Measurements from ENCODE around the gene ACOXL.

The ACOXL gene

DNA sequence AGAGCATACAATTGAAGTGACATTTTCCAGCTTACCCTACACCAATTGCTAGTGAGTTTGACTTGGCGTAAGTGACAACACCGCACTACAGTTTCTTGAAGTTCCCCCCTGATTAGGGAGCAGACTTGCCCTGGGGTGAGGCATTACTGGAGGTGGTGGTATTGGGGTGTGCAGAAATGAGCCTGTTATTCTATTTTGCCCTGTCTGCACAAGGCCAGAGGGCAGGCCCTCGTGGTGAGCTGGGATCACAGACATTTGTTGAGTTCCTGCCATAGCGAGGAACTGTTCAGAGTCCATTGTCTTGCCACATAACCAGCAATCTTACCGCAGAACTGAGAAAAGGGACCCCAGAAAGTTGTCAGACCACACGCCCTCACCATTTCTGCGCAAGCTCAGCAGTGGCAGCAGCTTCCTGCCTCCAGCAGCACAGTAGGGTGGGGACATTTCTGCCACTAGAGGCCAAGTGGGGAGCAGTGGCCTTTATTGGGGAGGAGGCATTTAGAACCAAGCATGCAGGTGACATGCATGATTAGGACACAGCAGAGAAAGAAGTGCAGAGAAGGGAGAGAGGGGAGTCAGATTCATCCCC, 284.8 kb downstream of the ACOXL start:
- DNase-seq (ENCODE audit: low read depth) = no peak
- TF ChIP-seq, protein P1, sequence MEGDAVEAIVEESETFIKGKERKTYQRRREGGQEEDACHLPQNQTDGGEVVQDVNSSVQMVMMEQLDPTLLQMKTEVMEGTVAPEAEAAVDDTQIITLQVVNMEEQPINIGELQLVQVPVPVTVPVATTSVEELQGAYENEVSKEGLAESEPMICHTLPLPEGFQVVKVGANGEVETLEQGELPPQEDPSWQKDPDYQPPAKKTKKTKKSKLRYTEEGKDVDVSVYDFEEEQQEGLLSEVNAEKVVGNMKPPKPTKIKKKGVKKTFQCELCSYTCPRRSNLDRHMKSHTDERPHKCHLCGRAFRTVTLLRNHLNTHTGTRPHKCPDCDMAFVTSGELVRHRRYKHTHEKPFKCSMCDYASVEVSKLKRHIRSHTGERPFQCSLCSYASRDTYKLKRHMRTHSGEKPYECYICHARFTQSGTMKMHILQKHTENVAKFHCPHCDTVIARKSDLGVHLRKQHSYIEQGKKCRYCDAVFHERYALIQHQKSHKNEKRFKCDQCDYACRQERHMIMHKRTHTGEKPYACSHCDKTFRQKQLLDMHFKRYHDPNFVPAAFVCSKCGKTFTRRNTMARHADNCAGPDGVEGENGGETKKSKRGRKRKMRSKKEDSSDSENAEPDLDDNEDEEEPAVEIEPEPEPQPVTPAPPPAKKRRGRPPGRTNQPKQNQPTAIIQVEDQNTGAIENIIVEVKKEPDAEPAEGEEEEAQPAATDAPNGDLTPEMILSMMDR (IDR thresholded peaks at IDR 0.05; ENCODE audit: insufficient read depth, low read depth, low read length, missing control alignments) = no peak

DNA sequence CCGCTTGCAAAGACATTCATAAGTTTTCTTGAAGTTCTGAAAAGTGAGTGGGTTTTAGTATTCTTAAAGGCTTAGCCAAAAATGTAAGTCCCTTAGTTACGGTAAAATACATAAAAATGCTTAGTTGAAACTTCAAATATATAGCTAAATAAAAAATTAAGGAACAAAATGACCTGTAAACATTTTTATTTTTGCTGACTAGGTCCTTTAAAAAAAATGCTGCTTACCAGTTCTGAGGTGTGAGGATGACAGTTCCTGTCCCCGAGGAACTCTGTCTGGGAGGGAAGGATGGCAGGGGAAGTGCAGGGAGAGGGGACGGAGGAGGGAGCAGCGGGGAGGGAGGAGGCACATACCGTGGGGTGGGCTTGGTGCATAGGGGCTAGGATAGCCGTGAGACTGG, 285.5 kb downstream of the ACOXL start:
- H3K4me3 ChIP-seq (ENCODE audit: low read length) = no peak overlapping the region
- DNase-seq (ENCODE audit: low read depth) = no peak
- TF ChIP-seq, protein P1 (IDR thresholded peaks at IDR 0.05; ENCODE audit: insufficient read depth, low read depth, low read length, missing control alignments) = no peak

More for the DNA sequence above, 284.8 kb downstream of the ACOXL start:
- no peak overlapping the region for H3K4me3 ChIP-seq (ENCODE audit: low read length)

DNA sequence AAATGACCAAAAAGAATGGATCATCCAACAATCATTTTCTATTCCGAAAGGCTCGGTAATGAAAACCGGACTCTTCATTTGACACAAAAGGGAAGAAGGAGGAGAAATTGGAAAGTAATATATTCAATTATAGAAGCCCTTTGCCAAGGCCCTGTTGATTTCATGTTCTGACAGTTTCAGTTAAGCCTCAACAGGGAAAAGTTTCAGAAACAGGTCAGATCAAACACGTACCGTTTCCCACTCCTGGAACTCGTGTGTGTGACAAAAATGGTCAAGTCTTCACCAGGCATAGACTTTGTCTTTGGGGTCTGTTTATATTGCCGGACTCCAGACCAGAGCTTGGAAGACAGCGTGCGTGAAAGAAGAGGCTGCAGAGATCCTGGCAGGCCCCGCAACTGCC, 287.0 kb downstream of the ACOXL start:
- H3K4me3 ChIP-seq (ENCODE audit: low read length) = no peak overlapping the region
- TF ChIP-seq, protein P1 (IDR thresholded peaks at IDR 0.05; ENCODE audit: insufficient read depth, low read depth, low read length, missing control alignments) = no peak
- no peak for DNase-seq (ENCODE audit: low read depth)

DNA sequence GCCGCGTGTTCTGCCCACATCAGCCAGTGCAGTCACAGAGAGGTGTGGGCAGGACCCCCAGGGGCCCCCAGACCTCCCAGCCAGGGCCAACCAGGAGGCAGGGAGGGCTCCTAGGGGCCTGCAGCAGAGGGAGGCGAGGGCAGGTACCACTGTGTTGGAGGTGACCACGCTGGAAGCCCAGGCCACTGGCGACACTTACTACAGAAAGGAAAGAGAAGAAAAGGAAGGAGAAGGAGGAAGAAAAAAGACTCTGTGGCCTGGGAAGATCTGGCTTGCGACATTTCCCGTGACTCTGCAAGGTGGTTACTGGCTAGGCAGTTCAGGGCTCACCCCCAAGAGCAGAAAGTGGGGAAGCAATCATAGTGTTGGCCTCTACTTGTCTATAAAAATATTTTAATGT, 290.3 kb downstream of the ACOXL start:
- TF ChIP-seq, protein P1 (IDR thresholded peaks at IDR 0.05; ENCODE audit: insufficient read depth, low read depth, low read length, missing control alignments) = no peak
- no peak overlapping the region for H3K4me3 ChIP-seq (ENCODE audit: low read length)
- DNase-seq (ENCODE audit: low read depth) = no peak

DNA sequence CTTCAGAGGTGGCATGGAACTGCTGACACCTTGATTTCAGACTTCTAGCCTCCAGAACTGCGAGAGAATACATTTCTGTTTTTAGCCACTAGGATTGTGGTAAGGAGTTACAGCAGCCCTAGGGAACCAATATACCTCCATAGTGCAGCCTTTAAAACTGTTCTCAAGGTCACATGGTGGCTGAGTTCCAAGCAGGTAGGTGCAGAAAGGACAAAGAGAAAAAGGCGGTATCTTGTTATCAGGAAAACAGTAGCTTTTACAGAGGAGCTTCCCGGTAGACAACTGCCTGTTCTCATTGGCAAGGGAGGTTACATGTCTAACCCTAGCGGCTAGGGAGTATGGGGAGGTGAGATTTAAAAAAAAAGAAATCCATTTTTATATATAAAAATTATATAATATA, 292.1 kb downstream of the ACOXL start:
- TF ChIP-seq, protein P1 (IDR thresholded peaks at IDR 0.05; ENCODE audit: insufficient read depth, low read depth, low read length, missing control alignments) = no peak

DNA sequence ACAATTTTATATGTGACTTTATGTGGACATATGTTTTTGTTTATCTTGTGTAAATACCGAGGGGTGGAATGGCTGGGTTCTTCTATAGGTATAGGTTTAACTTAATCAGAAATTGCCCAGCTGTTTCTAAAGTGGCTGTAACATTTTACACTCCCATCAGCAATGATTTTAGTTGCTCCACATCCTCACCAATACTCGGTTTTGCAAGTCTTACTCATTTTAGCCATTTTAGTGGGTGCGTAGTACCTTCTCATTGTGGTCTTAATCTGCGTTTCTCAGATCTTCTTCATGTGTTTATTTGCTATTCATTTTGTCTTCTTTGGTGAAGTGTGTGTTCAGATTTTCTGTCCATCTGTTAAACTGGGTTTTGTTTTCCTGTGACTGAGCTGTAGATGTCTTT, 292.9 kb downstream of the ACOXL start:
- no peak for DNase-seq (ENCODE audit: low read depth)
- no peak overlapping the region for H3K4me3 ChIP-seq (ENCODE audit: low read length)
- TF ChIP-seq, protein P1 (IDR thresholded peaks at IDR 0.05; ENCODE audit: insufficient read depth, low read depth, low read length, missing control alignments) = no peak

More for the DNA sequence above, 292.1 kb downstream of the ACOXL start:
- no peak for DNase-seq (ENCODE audit: low read depth)
- H3K4me3 ChIP-seq (ENCODE audit: low read length) = no peak overlapping the region

DNA sequence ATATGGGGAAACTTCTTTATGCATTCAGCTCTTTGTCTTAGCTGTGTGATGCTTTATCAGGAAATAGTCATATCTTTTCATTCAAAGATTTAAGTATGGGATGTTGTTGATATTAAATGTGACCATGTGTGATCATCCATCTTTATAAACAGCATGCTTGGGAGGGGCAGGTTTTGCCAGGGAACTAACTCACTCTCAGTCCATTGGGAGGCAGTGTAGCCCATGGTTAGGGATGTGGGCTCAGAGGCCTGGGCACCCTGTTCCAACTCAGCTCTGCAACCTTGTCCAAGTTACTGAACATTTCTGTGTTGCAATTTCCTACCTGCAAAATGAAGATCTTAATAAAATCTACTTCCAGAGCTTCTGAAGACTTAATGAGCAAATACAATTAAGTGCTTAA, 296.3 kb downstream of the ACOXL start:
- TF ChIP-seq, protein P1 (IDR thresholded peaks at IDR 0.05; ENCODE audit: insufficient read depth, low read depth, low read length, missing control alignments) = peak; percentile 36
- no peak overlapping the region for H3K4me3 ChIP-seq (ENCODE audit: low read length)
- peak; percentile 33 for DNase-seq (ENCODE audit: low read depth)

Data from epithelial cell of esophagus (primary cell).